Adipose tissue (tissue), 3 donors: Measurements from ENCODE around the gene TPST1. TPM values are rescaled to one million over a fixed set of nuclear protein-coding genes. Genes with fewer than 3 reads are reported as not detected.
"Not testable (repeated sequence)": the region's sequence is repeated elsewhere in the genome, so short reads cannot be mapped to it uniquely, and the experiment has no call there.

Experiments
- H3K27ac ChIP-seq: one replicate; pipeline ENCODE4 v1.5.1; 2013; ENCODE audit warnings: low read depth, low read length
- WGBS, 3 donors: extraction: QIAGEN DNeasy Blood & Tissue Kit; methylation state at CpG; one replicate each; pipeline ENCODE4 v1.1.7; 2013; 5-methylcytosine and 5-hydroxymethylcytosine counted together
- polyA plus RNA-seq, 3 donors: library from polyadenylated mRNA; stranded (reverse); fragments of 200-250 nt; gene quantifications; one replicate each; pipeline ENCODE4 v1.2.3, GENCODE V29; 2013
- donor health status: healthy with polysubstance abuse.
- donor health status: Bipolar disorder and iron deficiency.
- donor health status: healthy.

TPST1 gene
- polyA plus RNA-seq, 3 donors, result 4.6 to 16.4 (median 11.8) TPM

GRCh38 chr7:66352071-66352470 lies 146.9 kb downstream of the TPST1 start:
- H3K27ac ChIP-seq, result no peak overlapping the region
- 17 to 38% (median 19%) methylated on average over 4 of the region's 4 CpGs for WGBS, 3 donors

GRCh38 chr7:66353547-66353946 lies 148.4 kb downstream of the TPST1 start:
- 84 to 93% (median 87%) methylated on average over 5 of the region's 5 CpGs for WGBS, 3 donors

GRCh38 chr7:66355756-66356155 lies 150.6 kb downstream of the TPST1 start:
- H3K27ac ChIP-seq, result no peak overlapping the region
- WGBS, 3 donors, result 90 to 98% (median 90%) methylated on average over 4 of the region's 4 CpGs

More at GRCh38 chr7:66353547-66353946, 148.4 kb downstream of the TPST1 start:
- no peak overlapping the region for H3K27ac ChIP-seq

- WGBS, 3 donors, result 88 to 92% (median 92%) methylated on average over 6 of the region's 6 CpGs
Measured at GRCh38 chr7:66356277-66356721, 151.2 kb downstream of the TPST1 start.

GRCh38 chr7:66357087-66357486 lies 152.0 kb downstream of the TPST1 start:
- 71 to 81% (median 79%) methylated on average over 3 of the region's 3 CpGs for WGBS, 3 donors
- no peak overlapping the region for H3K27ac ChIP-seq

More at GRCh38 chr7:66356277-66356721, 151.2 kb downstream of the TPST1 start:
- H3K27ac ChIP-seq, result no peak overlapping the region

- no peak overlapping the region for H3K27ac ChIP-seq
- 49 to 84% (median 58%) methylated on average over 11 of the region's 11 CpGs for WGBS, 3 donors
Measured at GRCh38 chr7:66359656-66360211, 154.6 kb downstream of the TPST1 start.

GRCh38 chr7:66362136-66362535 lies 157.0 kb downstream of the TPST1 start:
- WGBS, 3 donors, result 90 to 100% (median 96%) methylated on average over 2 to 4 of the region's 4 CpGs
- no peak overlapping the region for H3K27ac ChIP-seq

- WGBS, 3 donors, result 61 to 83% (median 78%) methylated on average over 5 of the region's 5 CpGs
- H3K27ac ChIP-seq, result no peak overlapping the region
Measured at GRCh38 chr7:66363635-66364034, 158.5 kb downstream of the TPST1 start.

GRCh38 chr7:66365031-66365430 lies 159.9 kb downstream of the TPST1 start:
- H3K27ac ChIP-seq, result not testable (repeated sequence)
- 89 to 94% (median 93%) methylated on average over 13 to 14 of the region's 14 CpGs for WGBS, 3 donors

GRCh38 chr7:66371096-66371824 lies 166.1 kb downstream of the TPST1 start:
- no peak overlapping the region for H3K27ac ChIP-seq
- 77 to 93% (median 89%) methylated on average over 7 of the region's 7 CpGs for WGBS, 3 donors

- WGBS, 3 donors, result 55 to 77% (median 62%) methylated on average over 5 of the region's 5 CpGs
- not testable (repeated sequence) for H3K27ac ChIP-seq
Measured at GRCh38 chr7:66374141-66374840, 169.2 kb downstream of the TPST1 start.

GRCh38 chr7:66376264-66376945 lies 171.3 kb downstream of the TPST1 start:
- 96% methylated on average over 40 to 45 of the region's 45 CpGs for WGBS, 3 donors
- no peak overlapping the region for H3K27ac ChIP-seq

GRCh38 chr7:66377045-66377444 lies 171.9 kb downstream of the TPST1 start:
- 97 to 99% (median 98%) methylated on average over 27 to 32 of the region's 32 CpGs for WGBS, 3 donors
- no peak overlapping the region for H3K27ac ChIP-seq

- no peak overlapping the region for H3K27ac ChIP-seq
- 91 to 95% (median 94%) methylated on average over 11 of the region's 11 CpGs for WGBS, 3 donors
Measured at GRCh38 chr7:66377714-66378113, 172.6 kb downstream of the TPST1 start.

- H3K27ac ChIP-seq, result no peak overlapping the region
- 90 to 97% (median 94%) methylated on average over 6 of the region's 6 CpGs for WGBS, 3 donors
Measured at GRCh38 chr7:66379542-66380160, 174.5 kb downstream of the TPST1 start.

- 95 to 100% (median 96%) methylated on average over 4 to 5 of the region's 5 CpGs for WGBS, 3 donors
- H3K27ac ChIP-seq, result no peak overlapping the region
Measured at GRCh38 chr7:66380272-66380888, 175.2 kb downstream of the TPST1 start.

- WGBS, 3 donors, result 86 to 90% (median 88%) methylated on average over 8 of the region's 8 CpGs
- not testable (repeated sequence) for H3K27ac ChIP-seq
Measured at GRCh38 chr7:66382182-66382923, 177.2 kb downstream of the TPST1 start.
